ENCODE data around the gene USH2A.
"Not testable (repeated sequence)": the region's sequence is repeated elsewhere in the genome, so short reads cannot be mapped to it uniquely, and the experiment has no call there.

Gene USH2A

GRCh38 chr1:216181590-216181989, 241.7 kb downstream of the USH2A start:
- Mint-ChIP-seq H3K27ac (no peak overlapping the region), H3K9me3 (peaks cover 5% of the 10 kb centered on the region), H3K4me1 (ENCODE audit: low read depth) (no peaks in the 10 kb centered on the region), H3K4me3 (no peak overlapping the region), H3K27me3 (no peaks in the 10 kb centered on the region), H3K36me3 (ENCODE audit: low read depth) (no peaks in the 10 kb centered on the region)
- DNase-seq: no peak

- H3K27me3 Mint-ChIP-seq: no peaks in the 10 kb centered on the region
- H3K27ac Mint-ChIP-seq: no peak overlapping the region
- no peak overlapping the region for H3K4me3 Mint-ChIP-seq
- H3K4me1 Mint-ChIP-seq (ENCODE audit: low read depth): no peaks in the 10 kb centered on the region
- H3K36me3 Mint-ChIP-seq (ENCODE audit: low read depth): no peaks in the 10 kb centered on the region
- no peak for DNase-seq
- peaks cover 8% of the 10 kb centered on the region for H3K9me3 Mint-ChIP-seq
These were observed 245.0 kb downstream of the USH2A start for GRCh38 chr1:216178281-216178680.

DNA sequence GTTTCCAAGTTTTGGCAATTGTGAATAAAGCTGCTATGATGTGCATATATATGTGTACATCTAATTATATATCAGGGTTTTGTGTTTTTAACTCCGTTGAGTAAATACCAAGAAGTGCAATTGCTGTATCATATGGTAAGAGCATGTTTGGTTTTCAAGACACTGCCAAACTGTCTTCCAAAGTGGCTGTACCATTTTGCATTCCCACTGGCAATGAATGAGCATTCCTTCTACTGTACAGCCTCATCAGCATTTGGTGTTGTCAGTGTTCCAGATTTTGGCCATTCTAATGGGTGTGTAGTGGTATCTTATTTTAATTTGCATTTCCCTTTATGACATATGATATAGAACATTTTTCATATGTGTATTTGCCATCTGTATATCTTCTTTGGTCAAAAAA, 246.3 kb downstream of the USH2A start:
- Mint-ChIP-seq H3K4me1 (ENCODE audit: low read depth) (no peaks in the 10 kb centered on the region), H3K27ac (no peak overlapping the region), H3K27me3 (no peaks in the 10 kb centered on the region), H3K36me3 (ENCODE audit: low read depth) (no peaks in the 10 kb centered on the region), H3K9me3 (peaks cover 8% of the 10 kb centered on the region), H3K4me3 (no peak overlapping the region)
- DNase-seq: no peak

- Mint-ChIP-seq H3K36me3 (ENCODE audit: low read depth) (no peaks in the 10 kb centered on the region), H3K4me3 (no peak overlapping the region), H3K27me3 (no peaks in the 10 kb centered on the region), H3K27ac (no peak overlapping the region), H3K4me1 (ENCODE audit: low read depth) (no peaks in the 10 kb centered on the region), H3K9me3 (peaks cover 8% of the 10 kb centered on the region)
- DNase-seq: no peak
These were observed 247.5 kb downstream of the USH2A start for GRCh38 chr1:216175714-216176113.

DNA sequence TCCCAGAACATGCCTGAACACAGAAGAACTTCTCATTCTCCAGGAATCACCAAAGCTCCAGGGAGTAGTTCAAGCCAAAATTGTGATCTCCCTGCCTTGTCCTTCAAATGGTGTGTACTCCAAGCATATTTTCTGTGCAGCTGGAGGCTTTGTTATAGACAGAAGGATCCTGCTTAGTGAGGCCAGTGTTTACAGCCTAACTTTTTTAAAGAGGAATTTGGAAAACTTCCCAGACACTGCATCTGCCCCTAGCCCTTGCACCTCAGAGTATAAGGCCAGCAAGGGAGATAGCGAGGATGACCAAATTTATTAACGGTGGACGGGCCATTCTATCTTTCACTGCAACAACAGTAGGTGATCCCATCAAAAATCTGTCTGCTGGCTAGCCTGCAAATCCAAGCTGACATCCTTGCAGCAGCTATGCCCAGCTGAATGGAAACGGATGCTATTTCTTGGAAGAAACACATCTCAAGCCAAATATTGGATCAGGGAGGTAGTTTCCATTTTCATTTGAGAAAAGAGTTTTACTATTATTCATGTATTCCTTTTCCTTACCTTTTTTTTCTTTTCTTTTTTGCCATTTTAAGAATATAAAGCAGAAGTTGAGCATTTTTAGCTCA, 249.8 kb downstream of the USH2A start:
- DNase-seq: no peak
- Mint-ChIP-seq H3K36me3 (ENCODE audit: low read depth) (no peaks in the 10 kb centered on the region), H3K4me1 (ENCODE audit: low read depth) (no peaks in the 10 kb centered on the region), H3K9me3 (peaks cover 8% of the 10 kb centered on the region), H3K27me3 (no peaks in the 10 kb centered on the region), H3K27ac (no peak overlapping the region), H3K4me3 (no peak overlapping the region)

DNA sequence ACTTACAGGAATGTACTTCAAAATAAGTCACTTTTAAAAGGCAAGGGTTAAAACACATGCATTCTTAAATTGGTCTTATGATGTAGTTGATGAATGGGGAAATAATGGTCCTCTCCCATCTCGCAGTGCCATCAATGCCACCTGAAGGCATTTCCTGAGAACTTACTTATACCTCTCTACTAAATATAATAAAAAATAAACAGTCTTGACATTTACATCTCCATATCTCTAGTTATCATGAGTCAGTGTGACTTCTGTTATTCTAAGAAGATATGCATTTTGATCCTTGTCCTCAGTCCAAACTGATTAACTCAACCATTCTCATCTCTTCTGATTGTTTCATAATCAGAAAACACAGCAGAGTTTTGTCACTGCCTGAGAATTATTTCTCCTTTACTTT, 253.9 kb downstream of the USH2A start:
- Mint-ChIP-seq H3K4me1 (ENCODE audit: low read depth) (no peaks in the 10 kb centered on the region), H3K27ac (no peak overlapping the region), H3K4me3 (no peak overlapping the region), H3K36me3 (ENCODE audit: low read depth) (no peaks in the 10 kb centered on the region), H3K27me3 (no peaks in the 10 kb centered on the region), H3K9me3 (peaks cover 4% of the 10 kb centered on the region)
- DNase-seq: no peak

DNA sequence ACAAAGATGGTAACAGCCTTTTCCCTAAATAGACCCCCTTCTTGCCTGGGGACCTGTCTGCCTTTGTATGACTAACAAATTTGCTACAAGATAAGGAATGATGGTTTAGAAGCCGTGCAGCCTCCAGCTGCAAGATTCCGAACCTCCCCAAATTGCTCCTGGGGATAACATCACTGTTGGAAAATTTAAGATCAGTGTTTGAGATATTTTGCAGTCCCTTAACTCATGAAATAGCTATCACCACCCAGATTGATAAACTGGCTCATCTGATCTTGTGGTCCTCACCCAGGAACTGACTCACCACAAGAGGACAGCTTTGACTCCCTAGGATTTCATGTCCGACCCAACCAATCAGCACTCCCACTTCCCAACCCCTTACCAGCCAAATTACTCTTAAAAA, 254.7 kb downstream of the USH2A start:
- peaks cover 4% of the 10 kb centered on the region for H3K9me3 Mint-ChIP-seq
- no peak for DNase-seq
- H3K27ac Mint-ChIP-seq: no peak overlapping the region
- no peaks in the 10 kb centered on the region for H3K4me1 Mint-ChIP-seq (ENCODE audit: low read depth)
- no peaks in the 10 kb centered on the region for H3K36me3 Mint-ChIP-seq (ENCODE audit: low read depth)
- no peak overlapping the region for H3K4me3 Mint-ChIP-seq
- H3K27me3 Mint-ChIP-seq: no peaks in the 10 kb centered on the region

DNA sequence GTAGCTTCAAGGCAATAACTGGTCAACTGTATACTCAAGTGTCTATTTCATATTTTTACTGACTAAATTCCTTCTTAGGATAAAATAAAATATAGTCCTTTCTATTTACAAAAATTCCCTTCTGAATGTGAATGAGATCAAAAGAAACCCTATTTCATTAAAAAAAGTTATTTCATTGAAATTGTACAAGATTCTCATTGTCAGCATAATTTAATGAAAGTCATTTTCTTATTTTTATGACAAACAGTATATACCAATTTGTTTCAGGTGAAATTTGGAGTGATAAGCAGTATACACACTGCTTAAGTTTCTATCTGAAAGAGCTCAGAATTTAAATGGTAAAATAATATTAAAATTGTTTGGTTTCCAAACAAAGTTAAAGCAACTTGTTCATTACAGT, 269.2 kb downstream of the USH2A start:
- Mint-ChIP-seq H3K27me3 (no peaks in the 10 kb centered on the region), H3K4me3 (no peak overlapping the region), H3K9me3 (peaks cover 10% of the 10 kb centered on the region), H3K4me1 (ENCODE audit: low read depth) (no peaks in the 10 kb centered on the region), H3K27ac (no peak overlapping the region), H3K36me3 (ENCODE audit: low read depth) (no peaks in the 10 kb centered on the region)
- DNase-seq: no peak

- no peaks in the 10 kb centered on the region for H3K4me1 Mint-ChIP-seq (ENCODE audit: low read depth)
- peaks cover 10% of the 10 kb centered on the region for H3K9me3 Mint-ChIP-seq
- DNase-seq: no peak
- no peaks in the 10 kb centered on the region for H3K27me3 Mint-ChIP-seq
- H3K36me3 Mint-ChIP-seq (ENCODE audit: low read depth): no peaks in the 10 kb centered on the region
- no peak overlapping the region for H3K27ac Mint-ChIP-seq
- H3K4me3 Mint-ChIP-seq: no peak overlapping the region
These were observed 270.1 kb downstream of the USH2A start for GRCh38 chr1:216153130-216153529.

DNA sequence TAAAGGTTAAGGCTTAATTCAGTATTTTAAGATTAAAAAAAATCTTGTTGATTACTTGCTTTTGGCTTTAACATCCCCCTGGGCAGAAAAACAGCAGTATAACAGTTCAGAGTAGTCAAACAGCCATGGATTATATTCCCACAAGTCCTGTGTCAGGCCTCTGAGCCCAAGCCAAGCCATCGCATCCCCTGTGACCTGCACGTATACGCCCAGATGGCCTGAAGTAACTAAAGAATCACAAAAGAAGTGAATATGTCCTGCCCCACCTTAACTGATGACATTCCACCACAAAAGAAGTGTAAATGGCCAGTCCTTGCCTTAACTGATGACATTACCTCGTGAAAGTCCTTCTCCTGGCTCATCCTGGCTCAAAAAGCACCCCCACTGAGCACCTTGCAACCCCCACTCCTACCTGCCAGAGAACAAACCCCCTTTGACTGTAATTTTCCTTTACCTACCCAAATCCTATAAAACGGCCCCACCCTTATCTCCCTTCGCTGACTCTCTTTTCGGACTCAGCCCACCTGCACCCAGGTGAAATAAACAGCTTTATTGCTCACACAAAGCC, 277.7 kb downstream of the USH2A start:
- not testable (repeated sequence) for H3K9me3 Mint-ChIP-seq, H3K27me3 Mint-ChIP-seq

DNA sequence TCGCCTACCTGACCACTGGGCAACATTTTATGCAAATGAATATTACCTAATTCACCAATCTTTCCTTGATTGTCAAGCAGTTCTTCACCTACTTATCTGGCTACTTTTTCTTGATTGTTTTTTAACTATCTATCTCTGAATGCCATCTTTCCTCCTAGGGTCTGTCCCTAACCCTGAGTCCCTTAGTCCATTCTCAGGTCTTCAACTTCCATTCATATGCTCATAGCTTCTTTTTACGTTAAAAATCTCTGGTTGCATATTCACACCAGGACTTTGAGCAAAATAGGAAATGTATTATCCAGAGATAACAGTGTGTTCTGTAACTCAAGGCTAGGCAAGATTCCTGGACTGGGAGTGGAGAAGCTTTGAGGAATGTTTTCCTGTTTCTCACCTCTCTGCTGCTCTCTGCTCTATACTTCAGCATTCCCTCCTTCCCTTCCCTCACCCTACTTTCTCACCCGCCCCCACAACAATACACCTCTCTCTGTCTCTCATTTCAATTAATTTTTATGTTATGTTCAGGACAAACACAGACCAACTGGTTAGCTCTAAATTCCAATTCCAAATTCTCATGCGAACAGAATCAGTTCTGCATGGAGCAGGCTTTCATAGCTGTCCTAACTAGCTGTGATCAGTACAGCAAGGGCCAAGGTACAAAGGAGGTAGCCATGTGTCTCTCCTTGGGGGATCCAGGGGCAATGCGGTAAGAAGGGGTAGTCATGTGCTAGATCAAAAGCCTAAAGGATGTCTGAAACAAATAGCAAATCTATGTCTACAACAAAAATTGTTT, 278.4 kb downstream of the USH2A start:
- H3K4me1 Mint-ChIP-seq (ENCODE audit: low read depth): no peaks in the 10 kb centered on the region
- peaks cover 7% of the 10 kb centered on the region for H3K9me3 Mint-ChIP-seq
- no peak overlapping the region for H3K4me3 Mint-ChIP-seq
- no peaks in the 10 kb centered on the region for H3K27me3 Mint-ChIP-seq
- no peak overlapping the region for H3K27ac Mint-ChIP-seq
- no peaks in the 10 kb centered on the region for H3K36me3 Mint-ChIP-seq (ENCODE audit: low read depth)
- DNase-seq: no peak

More for the DNA sequence above, 277.7 kb downstream of the USH2A start:
- not testable (repeated sequence) for H3K36me3 Mint-ChIP-seq (ENCODE audit: low read depth); H3K4me3 Mint-ChIP-seq; DNase-seq; H3K27ac Mint-ChIP-seq; H3K4me1 Mint-ChIP-seq (ENCODE audit: low read depth)

- Mint-ChIP-seq H3K36me3 (ENCODE audit: low read depth) (no peaks in the 10 kb centered on the region), H3K4me3 (no peak overlapping the region), H3K9me3 (peaks cover 6% of the 10 kb centered on the region), H3K27ac (no peak overlapping the region), H3K27me3 (no peaks in the 10 kb centered on the region), H3K4me1 (ENCODE audit: low read depth) (no peaks in the 10 kb centered on the region)
- no peak for DNase-seq
These were observed 280.3 kb downstream of the USH2A start for GRCh38 chr1:216142921-216143320.

GRCh38 chr1:216140730-216141524, 282.3 kb downstream of the USH2A start:
- DNase-seq: no peak
- Mint-ChIP-seq H3K9me3 (peaks cover 4% of the 10 kb centered on the region), H3K36me3 (ENCODE audit: low read depth) (no peaks in the 10 kb centered on the region), H3K4me3 (no peak overlapping the region), H3K27ac (no peak overlapping the region), H3K4me1 (ENCODE audit: low read depth) (no peaks in the 10 kb centered on the region), H3K27me3 (no peaks in the 10 kb centered on the region)

- H3K27ac Mint-ChIP-seq: no peak overlapping the region
- no peak overlapping the region for H3K4me3 Mint-ChIP-seq
- no peak for DNase-seq
- H3K4me1 Mint-ChIP-seq (ENCODE audit: low read depth): no peaks in the 10 kb centered on the region
- H3K27me3 Mint-ChIP-seq: no peaks in the 10 kb centered on the region
- no peaks in the 10 kb centered on the region for H3K36me3 Mint-ChIP-seq (ENCODE audit: low read depth)
- no peaks in the 10 kb centered on the region for H3K9me3 Mint-ChIP-seq
These were observed 299.0 kb downstream of the USH2A start for GRCh38 chr1:216124192-216124781.
